ENCODE measurements around the gene LMO7.

The LMO7 gene

GRCh38 chr13:75843991-75844390, 207.9 kb downstream of the LMO7 start:
- no peak for DNase-seq (ENCODE audit: low spot score)

GRCh38 chr13:75847588-75847987, 211.5 kb downstream of the LMO7 start:
- no peak for DNase-seq (ENCODE audit: low spot score)

DNA sequence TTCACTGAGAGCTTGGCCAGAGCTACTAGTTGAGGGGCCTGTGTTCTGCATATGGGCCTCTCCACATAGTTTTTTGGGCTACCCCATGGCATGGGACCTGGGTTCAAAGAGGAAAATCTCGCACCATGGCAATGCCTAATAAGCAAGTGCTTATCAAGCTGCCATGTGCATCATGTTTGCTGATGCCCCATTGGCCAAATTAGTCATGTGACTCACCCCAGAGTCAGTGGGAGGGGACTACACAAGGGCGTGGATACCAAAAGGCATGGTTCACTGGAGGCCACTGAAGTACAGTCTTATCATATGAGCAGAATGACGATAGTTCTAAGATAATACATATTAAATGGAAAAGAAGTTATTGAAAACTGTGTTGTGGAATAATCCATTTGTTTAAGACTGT, 214.8 kb downstream of the LMO7 start:
- DNase-seq (ENCODE audit: low spot score) = no peak

- no peak for DNase-seq (ENCODE audit: low spot score)
Observed at GRCh38 chr13:75855216-75855615, 219.1 kb downstream of the LMO7 start.

- no peak for DNase-seq (ENCODE audit: low spot score)
Observed at GRCh38 chr13:75855847-75856246, 219.7 kb downstream of the LMO7 start.

DNA sequence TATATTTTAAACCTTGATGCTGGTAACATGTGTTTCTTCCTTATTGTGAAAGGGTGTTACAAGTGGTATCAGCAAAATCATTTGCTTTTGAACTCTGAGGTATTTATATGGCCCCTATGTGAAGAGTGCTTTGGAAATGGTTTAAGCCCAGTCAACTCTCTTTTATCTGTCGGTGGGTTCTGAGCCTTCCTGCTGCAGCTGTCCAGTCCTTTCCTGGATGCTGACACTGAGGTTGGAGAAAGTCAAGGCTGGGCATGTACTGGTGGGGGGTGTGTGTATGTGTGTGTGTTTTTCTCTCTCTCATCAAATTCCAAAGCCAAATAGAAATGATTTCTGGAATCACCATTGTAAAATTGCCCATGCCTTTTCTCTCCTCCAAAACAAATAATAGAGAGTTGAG, 221.2 kb downstream of the LMO7 start:
- DNase-seq (ENCODE audit: low spot score) = no peak

- DNase-seq (ENCODE audit: low spot score) = no peak
Observed at GRCh38 chr13:75860935-75861334, 224.8 kb downstream of the LMO7 start.

DNA sequence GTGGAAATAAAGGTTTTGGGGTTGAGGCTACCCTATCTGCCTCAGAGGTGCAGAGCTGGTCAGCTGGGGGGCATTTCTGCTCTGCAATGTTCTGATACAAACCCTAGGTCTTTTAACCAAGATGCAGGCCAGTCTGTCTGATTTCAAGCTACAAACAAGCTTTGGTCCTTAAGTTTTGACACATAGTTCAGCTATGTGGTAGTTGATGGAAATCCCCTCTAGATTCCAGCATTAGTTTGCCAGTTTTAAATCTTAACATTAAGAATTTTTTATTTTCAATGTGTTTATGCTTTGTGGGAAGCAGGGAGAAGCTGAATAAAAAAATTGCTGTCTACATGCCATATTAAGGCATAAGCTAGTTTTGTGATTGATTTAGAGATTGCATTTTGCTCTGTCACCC, 225.7 kb downstream of the LMO7 start:
- DNase-seq (ENCODE audit: low spot score) = no peak

GRCh38 chr13:75864718-75865117, 228.6 kb downstream of the LMO7 start:
- DNase-seq (ENCODE audit: low spot score) = no peak

DNA sequence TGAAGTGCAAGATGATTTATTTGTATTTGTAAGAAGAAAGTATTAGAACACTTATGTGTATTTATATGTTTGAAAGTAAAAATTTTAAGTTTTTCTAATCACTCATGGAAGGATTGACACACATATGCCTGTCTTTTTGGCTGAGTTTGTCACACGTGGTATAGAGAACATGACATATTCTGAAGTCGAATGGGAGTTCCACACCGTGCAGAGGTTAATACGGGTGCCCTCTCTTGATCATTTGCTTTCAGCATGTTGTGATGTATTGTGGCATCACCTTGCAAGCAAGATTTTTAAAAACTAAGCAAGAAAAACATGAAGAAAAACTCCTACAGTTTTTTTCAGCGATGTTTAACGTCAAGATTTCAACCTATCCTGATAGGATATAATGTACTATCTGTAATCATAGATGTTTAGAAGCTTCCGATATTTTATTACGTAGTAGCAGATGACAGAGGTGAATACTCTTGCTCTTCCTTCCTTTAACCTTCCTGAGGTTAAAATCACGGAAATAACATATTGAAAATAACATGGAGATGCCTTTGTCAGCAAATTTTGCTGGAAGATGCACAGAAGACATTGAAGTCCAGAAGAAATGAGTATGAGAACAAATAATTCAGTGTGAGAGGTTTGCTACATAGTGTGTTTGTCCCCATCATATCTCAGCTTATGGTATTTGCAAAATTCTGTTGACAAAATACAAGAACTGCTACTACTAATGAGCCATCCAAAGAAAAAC, 231.4 kb downstream of the LMO7 start:
- DNase-seq (ENCODE audit: low spot score) = no peak

DNA sequence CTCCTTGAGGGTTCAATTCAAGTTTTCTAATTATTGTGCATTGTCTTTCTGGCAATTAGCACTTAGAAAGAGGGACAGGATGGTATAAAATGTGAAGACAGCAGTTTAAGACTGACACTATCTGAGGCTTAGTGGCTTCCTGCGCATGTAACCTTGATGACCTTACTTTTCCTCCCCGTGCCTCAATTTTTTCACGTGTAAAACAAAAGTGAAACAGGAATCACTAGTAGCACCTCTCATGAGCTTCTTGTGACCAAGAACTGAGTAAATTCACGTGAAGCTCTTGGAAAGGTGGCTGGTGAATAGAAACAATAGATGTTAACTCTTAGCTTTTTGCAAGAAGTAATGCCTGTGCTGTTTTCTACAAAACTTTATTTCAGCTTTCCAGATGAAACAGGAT, 233.9 kb downstream of the LMO7 start:
- DNase-seq (ENCODE audit: low spot score) = peak; percentile 26

- DNase-seq (ENCODE audit: low spot score) = peak; percentile 40
Observed at GRCh38 chr13:75870397-75870903, 234.3 kb downstream of the LMO7 start.

- no peak for DNase-seq (ENCODE audit: low spot score)
Observed at GRCh38 chr13:75871059-75871458, 234.9 kb downstream of the LMO7 start.

DNA sequence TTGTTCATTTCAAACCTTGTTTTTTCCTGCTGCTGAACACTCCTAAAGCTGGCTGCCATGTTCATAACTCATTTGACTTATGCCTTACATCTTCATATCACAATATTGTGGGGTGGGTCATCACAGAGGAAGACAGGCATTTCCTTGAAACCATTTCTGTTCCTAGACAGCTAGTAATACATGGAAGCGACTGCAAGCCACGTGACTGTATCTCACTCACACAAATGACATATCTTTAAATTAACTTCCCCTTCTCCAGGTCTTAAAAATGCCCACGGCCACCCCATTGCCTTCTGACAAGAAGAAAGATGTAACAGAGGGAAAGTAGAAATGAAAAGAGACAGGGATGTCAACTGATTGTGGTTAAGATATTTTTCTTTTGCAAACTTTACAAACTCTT, 236.8 kb downstream of the LMO7 start:
- DNase-seq (ENCODE audit: low spot score) = no peak

DNA sequence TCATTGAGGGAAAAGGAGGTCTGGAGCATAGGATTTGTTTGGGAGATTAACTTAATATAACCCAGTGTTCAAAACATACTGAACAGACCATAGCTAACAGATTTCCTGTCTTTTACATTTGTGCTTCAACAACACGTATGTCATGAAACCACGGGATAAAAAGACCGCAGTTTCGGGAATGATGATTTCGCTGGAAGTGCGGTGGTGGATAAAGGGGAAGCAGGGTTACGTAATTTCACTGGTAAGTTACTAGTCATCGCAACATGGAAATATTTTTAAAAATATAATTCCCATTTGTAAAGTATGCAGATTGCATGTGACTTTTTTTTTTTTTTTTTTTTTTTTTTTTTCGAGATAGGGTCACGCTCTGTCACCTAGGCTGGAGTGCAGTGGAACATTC, 237.4 kb downstream of the LMO7 start:
- no peak for DNase-seq (ENCODE audit: low spot score)

GRCh38 chr13:75875450-75875849, 239.3 kb downstream of the LMO7 start:
- DNase-seq (ENCODE audit: low spot score) = no peak

GRCh38 chr13:75876142-75877050, 240.3 kb downstream of the LMO7 start:
- DNase-seq (ENCODE audit: low spot score) = peak; percentile 64

- DNase-seq (ENCODE audit: low spot score) = no peak
Observed at GRCh38 chr13:75877071-75877470, 240.9 kb downstream of the LMO7 start.

DNA sequence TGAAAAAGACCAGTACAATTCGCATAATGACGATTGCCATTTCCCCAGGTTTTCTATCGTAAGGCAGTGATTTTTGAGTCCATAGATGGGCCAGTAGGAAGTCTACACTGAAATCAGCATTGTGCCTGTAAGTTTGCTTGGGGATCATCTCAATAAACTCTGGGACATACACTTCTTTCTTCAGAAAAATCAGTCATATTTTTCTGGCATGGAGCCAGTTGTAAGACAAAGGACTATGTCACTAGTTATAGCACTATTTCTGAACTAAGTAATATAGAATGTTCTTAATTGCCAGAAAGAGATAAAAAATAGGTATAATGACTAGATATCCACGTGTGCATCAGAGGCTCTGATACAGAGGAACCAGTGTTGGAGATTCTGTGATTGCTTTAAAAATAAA, 243.5 kb downstream of the LMO7 start:
- no peak for DNase-seq (ENCODE audit: low spot score)

DNA sequence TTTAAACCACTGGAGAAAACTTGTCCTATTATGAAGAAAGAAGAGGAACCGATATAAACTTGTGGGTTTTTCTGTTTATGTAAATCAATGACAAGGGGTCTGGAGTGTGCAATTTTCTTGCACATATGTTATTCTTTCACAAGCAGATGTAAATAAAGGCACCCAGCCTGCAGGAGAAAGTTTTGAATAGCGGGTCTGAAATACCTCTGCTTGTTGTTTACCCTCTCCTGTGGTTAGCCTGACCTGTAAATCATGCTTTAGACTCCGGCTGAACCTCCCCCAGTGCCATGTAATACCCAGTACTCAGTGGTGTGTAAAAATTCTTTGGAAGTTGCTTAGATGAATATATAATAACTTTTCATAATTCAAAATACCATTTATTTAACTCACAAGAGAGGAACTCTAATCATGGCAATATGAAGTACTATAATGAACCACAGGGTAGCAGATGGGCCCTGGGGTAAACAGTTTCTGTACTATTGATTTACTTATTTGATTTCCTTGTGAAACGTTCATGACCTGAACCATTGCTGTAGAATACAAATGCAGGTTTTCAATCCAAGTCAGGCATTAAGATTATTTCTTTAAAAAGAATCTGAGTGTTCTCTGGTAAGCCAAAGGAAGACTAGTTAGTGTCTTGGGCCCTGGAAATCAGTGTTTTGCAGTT, 245.1 kb downstream of the LMO7 start:
- no peak for DNase-seq (ENCODE audit: low spot score)

DNA sequence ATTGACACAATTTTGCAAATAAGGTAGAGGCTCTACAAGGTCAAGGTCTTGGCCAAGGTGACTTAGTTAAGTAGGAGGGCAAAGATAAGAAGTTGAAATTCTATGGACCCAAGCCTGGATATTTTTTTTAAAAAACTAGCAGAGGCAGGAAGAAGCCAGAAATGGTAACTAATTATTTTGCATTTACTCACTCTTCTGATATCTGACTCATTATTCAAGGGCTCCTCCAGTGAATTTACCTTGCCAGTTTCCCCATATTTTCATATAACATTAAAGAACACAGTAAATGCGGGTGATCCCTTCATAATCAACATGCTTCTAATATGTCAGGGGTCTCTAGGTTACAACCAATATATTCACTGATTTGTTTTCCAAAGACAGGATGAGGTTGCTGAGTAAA, 246.1 kb downstream of the LMO7 start:
- DNase-seq (ENCODE audit: low spot score) = no peak

DNA sequence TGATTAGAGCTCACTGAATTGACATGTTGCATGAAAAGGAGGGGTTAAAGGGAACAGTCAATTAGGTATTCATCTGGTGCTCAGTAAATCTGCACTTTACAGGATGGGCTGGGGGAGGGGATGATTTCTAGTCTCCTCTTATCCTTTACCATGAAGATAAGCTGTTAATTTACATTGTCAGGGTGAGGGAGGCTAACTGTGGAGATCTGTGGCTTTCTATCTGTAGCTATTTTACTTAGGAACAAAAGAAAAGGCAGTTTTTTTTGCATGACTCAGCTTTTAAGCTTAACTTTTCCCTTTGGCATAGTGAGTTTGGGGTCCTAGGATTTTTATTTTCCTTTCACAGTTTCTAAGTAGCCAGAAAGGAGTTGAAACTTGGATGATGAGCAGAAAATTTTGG, 253.3 kb downstream of the LMO7 start:
- DNase-seq (ENCODE audit: low spot score) = no peak

DNA sequence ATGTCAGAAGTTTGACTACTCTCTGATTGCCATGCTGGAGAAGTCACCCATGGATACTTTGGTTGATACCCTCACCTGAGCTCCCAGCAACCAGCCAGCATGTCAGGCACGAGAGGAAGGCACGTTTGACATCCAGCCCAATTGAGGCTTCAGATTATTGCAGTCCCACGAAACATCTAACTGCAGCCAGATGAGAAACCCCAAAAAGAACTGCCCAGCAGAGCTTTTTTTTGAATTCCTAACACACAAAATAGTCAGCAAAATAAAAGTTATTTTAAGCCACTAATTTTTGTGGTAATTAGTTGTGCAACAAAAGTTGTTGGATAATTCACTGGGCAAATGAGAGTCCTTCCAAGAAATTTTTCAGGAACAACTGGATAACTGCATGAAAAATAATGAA, 259.0 kb downstream of the LMO7 start:
- no peak for DNase-seq (ENCODE audit: low spot score)
